ENCODE measurements around the gene GOLGA8B. TPM values are rescaled to one million over a fixed set of nuclear protein-coding genes. Genes with fewer than 3 reads are reported as not detected.
"Not testable (repeated sequence)": the region's sequence is repeated elsewhere in the genome, so short reads cannot be mapped to it uniquely, and the experiment has no call there.

Gene GOLGA8B
- total RNA-seq, 1 experiment from 2014 or later, result 176 TPM

- H3K9me3 Mint-ChIP-seq (ENCODE audit: unreplicated experiment); H3K4me1 Mint-ChIP-seq (ENCODE audit: insufficient read depth, unreplicated experiment); H3K27ac Mint-ChIP-seq (ENCODE audit: low read depth, unreplicated experiment); DNase-seq (ENCODE audit: unreplicated experiment); H3K36me3 Mint-ChIP-seq (ENCODE audit: insufficient read depth, unreplicated experiment); intact Hi-C loops (cut with micrococcal nuclease); H3K27me3 Mint-ChIP-seq (ENCODE audit: insufficient read depth, unreplicated experiment); H3K4me3 Mint-ChIP-seq (ENCODE audit: unreplicated experiment); CTCF ChIA-PET; POLR2A ChIA-PET; BruUV-seq (replicated peaks): not testable (repeated sequence)
Observed at GRCh38 chr15:34560814-34561213, 22.6 kb downstream of the GOLGA8B start.

- H3K27ac Mint-ChIP-seq (ENCODE audit: low read depth, unreplicated experiment); H3K4me3 Mint-ChIP-seq (ENCODE audit: unreplicated experiment); POLR2A ChIA-PET; H3K4me1 Mint-ChIP-seq (ENCODE audit: insufficient read depth, unreplicated experiment); DNase-seq (ENCODE audit: unreplicated experiment); BruUV-seq (replicated peaks); CTCF ChIA-PET; H3K27me3 Mint-ChIP-seq (ENCODE audit: insufficient read depth, unreplicated experiment); intact Hi-C loops (cut with micrococcal nuclease); H3K36me3 Mint-ChIP-seq (ENCODE audit: insufficient read depth, unreplicated experiment); H3K9me3 Mint-ChIP-seq (ENCODE audit: unreplicated experiment): not testable (repeated sequence)
Observed at GRCh38 chr15:34559764-34560163, 23.7 kb downstream of the GOLGA8B start.

GRCh38 chr15:34555162-34555561 lies 28.3 kb downstream of the GOLGA8B start:
- H3K9me3 Mint-ChIP-seq (ENCODE audit: unreplicated experiment); DNase-seq (ENCODE audit: unreplicated experiment); CTCF ChIA-PET; H3K4me1 Mint-ChIP-seq (ENCODE audit: insufficient read depth, unreplicated experiment); POLR2A ChIA-PET; H3K27me3 Mint-ChIP-seq (ENCODE audit: insufficient read depth, unreplicated experiment); H3K36me3 Mint-ChIP-seq (ENCODE audit: insufficient read depth, unreplicated experiment); BruUV-seq (replicated peaks); H3K4me3 Mint-ChIP-seq (ENCODE audit: unreplicated experiment); intact Hi-C loops (cut with micrococcal nuclease); H3K27ac Mint-ChIP-seq (ENCODE audit: low read depth, unreplicated experiment): not testable (repeated sequence)

- not testable (repeated sequence) for BruUV-seq (replicated peaks); H3K4me1 Mint-ChIP-seq (ENCODE audit: insufficient read depth, unreplicated experiment)
Observed at GRCh38 chr15:34554716-34555115, 28.7 kb downstream of the GOLGA8B start.

GRCh38 chr15:34554126-34554525 lies 29.3 kb downstream of the GOLGA8B start:
- H3K27ac Mint-ChIP-seq (ENCODE audit: low read depth, unreplicated experiment); H3K9me3 Mint-ChIP-seq (ENCODE audit: unreplicated experiment); H3K4me3 Mint-ChIP-seq (ENCODE audit: unreplicated experiment); BruUV-seq (replicated peaks); CTCF ChIA-PET; POLR2A ChIA-PET; intact Hi-C loops (cut with micrococcal nuclease); H3K4me1 Mint-ChIP-seq (ENCODE audit: insufficient read depth, unreplicated experiment); H3K36me3 Mint-ChIP-seq (ENCODE audit: insufficient read depth, unreplicated experiment); H3K27me3 Mint-ChIP-seq (ENCODE audit: insufficient read depth, unreplicated experiment); DNase-seq (ENCODE audit: unreplicated experiment): not testable (repeated sequence)

More at GRCh38 chr15:34554716-34555115, 28.7 kb downstream of the GOLGA8B start:
- CTCF ChIA-PET; H3K27ac Mint-ChIP-seq (ENCODE audit: low read depth, unreplicated experiment); H3K4me3 Mint-ChIP-seq (ENCODE audit: unreplicated experiment); DNase-seq (ENCODE audit: unreplicated experiment); POLR2A ChIA-PET; H3K9me3 Mint-ChIP-seq (ENCODE audit: unreplicated experiment); intact Hi-C loops (cut with micrococcal nuclease); H3K27me3 Mint-ChIP-seq (ENCODE audit: insufficient read depth, unreplicated experiment); H3K36me3 Mint-ChIP-seq (ENCODE audit: insufficient read depth, unreplicated experiment): not testable (repeated sequence)

- H3K9me3 Mint-ChIP-seq (ENCODE audit: unreplicated experiment); intact Hi-C loops (cut with micrococcal nuclease); CTCF ChIA-PET; H3K27ac Mint-ChIP-seq (ENCODE audit: low read depth, unreplicated experiment); H3K4me1 Mint-ChIP-seq (ENCODE audit: insufficient read depth, unreplicated experiment); H3K27me3 Mint-ChIP-seq (ENCODE audit: insufficient read depth, unreplicated experiment); H3K4me3 Mint-ChIP-seq (ENCODE audit: unreplicated experiment); DNase-seq (ENCODE audit: unreplicated experiment); BruUV-seq (replicated peaks); H3K36me3 Mint-ChIP-seq (ENCODE audit: insufficient read depth, unreplicated experiment); POLR2A ChIA-PET: not testable (repeated sequence)
Observed at GRCh38 chr15:34550129-34550528, 33.3 kb downstream of the GOLGA8B start.

GRCh38 chr15:34549381-34549809 lies 34.1 kb downstream of the GOLGA8B start:
- intact Hi-C loops (cut with micrococcal nuclease); H3K36me3 Mint-ChIP-seq (ENCODE audit: insufficient read depth, unreplicated experiment); BruUV-seq (replicated peaks); H3K4me1 Mint-ChIP-seq (ENCODE audit: insufficient read depth, unreplicated experiment); H3K9me3 Mint-ChIP-seq (ENCODE audit: unreplicated experiment); CTCF ChIA-PET; POLR2A ChIA-PET; H3K4me3 Mint-ChIP-seq (ENCODE audit: unreplicated experiment); H3K27me3 Mint-ChIP-seq (ENCODE audit: insufficient read depth, unreplicated experiment); H3K27ac Mint-ChIP-seq (ENCODE audit: low read depth, unreplicated experiment); DNase-seq (ENCODE audit: unreplicated experiment): not testable (repeated sequence)

- DNase-seq (ENCODE audit: unreplicated experiment); BruUV-seq (replicated peaks); H3K9me3 Mint-ChIP-seq (ENCODE audit: unreplicated experiment); H3K36me3 Mint-ChIP-seq (ENCODE audit: insufficient read depth, unreplicated experiment); intact Hi-C loops (cut with micrococcal nuclease); CTCF ChIA-PET; H3K4me1 Mint-ChIP-seq (ENCODE audit: insufficient read depth, unreplicated experiment); H3K27me3 Mint-ChIP-seq (ENCODE audit: insufficient read depth, unreplicated experiment); H3K27ac Mint-ChIP-seq (ENCODE audit: low read depth, unreplicated experiment); POLR2A ChIA-PET; H3K4me3 Mint-ChIP-seq (ENCODE audit: unreplicated experiment): not testable (repeated sequence)
Observed at GRCh38 chr15:34543860-34544649, 39.4 kb downstream of the GOLGA8B start.

- H3K36me3 Mint-ChIP-seq (ENCODE audit: insufficient read depth, unreplicated experiment); DNase-seq (ENCODE audit: unreplicated experiment): not testable (repeated sequence)
Observed at GRCh38 chr15:34535857-34536256, 47.6 kb downstream of the GOLGA8B start.

More at GRCh38 chr15:34535857-34536256, 47.6 kb downstream of the GOLGA8B start:
- intact Hi-C loops (cut with micrococcal nuclease); BruUV-seq (replicated peaks); H3K4me1 Mint-ChIP-seq (ENCODE audit: insufficient read depth, unreplicated experiment); H3K27me3 Mint-ChIP-seq (ENCODE audit: insufficient read depth, unreplicated experiment); H3K9me3 Mint-ChIP-seq (ENCODE audit: unreplicated experiment); CTCF ChIA-PET; POLR2A ChIA-PET; H3K27ac Mint-ChIP-seq (ENCODE audit: low read depth, unreplicated experiment); H3K4me3 Mint-ChIP-seq (ENCODE audit: unreplicated experiment): not testable (repeated sequence)
